ENCODE measurements around the gene GALNT12. TPM values are rescaled to one million over a fixed set of nuclear protein-coding genes. Genes with fewer than 3 reads are reported as not detected.

The GALNT12 gene
- total RNA-seq, 1 donor from 2014 or later, result 12.9 TPM

DNA sequence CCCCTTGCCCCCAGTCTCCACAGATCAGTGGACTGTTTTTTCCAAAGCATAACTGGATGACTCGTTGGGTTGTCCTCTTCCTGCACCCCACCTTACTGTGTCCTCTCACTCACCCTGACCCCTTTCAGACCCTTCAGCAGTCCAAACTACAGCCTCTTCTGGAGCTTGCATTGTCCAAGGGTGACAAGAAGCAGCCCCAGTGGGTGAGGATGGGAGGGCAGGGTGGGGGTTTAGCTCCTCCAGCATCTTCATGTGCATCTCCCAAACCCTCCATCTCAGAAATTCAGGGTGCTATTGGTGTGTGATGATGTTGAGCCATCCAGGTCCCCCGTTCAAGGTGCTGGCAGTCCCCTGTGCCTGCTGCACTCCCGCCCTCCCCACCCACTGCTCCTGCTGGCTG is 73.9 kb downstream of the GALNT12 start:
- no peaks in the 10 kb centered on the region for H3K9me3 Mint-ChIP-seq (ENCODE audit: low read depth)
- no peaks in the 10 kb centered on the region for H3K36me3 Mint-ChIP-seq (ENCODE audit: insufficient read depth)
- H3K27ac Mint-ChIP-seq, result no peak overlapping the region
- no peak for DNase-seq (ENCODE audit: low spot score, unreplicated experiment)
- no peaks in the 10 kb centered on the region for H3K4me1 Mint-ChIP-seq (ENCODE audit: low read depth)
- no peak overlapping the region for H3K4me3 Mint-ChIP-seq (ENCODE audit: low read depth)
- no peak for TF ChIP-seq CTCF (IDR thresholded peaks at IDR 0.05; ENCODE audit: unreplicated experiment)
- H3K27me3 Mint-ChIP-seq, result peaks cover 16% of the 10 kb centered on the region

GRCh38 chr9:98881836-98882568 is 74.5 kb downstream of the GALNT12 start:
- Mint-ChIP-seq H3K9me3 (ENCODE audit: low read depth) (no peaks in the 10 kb centered on the region), H3K36me3 (ENCODE audit: insufficient read depth) (no peaks in the 10 kb centered on the region), H3K4me3 (ENCODE audit: low read depth) (no peak overlapping the region), H3K27ac (no peak overlapping the region), H3K4me1 (ENCODE audit: low read depth) (no peaks in the 10 kb centered on the region), H3K27me3 (peaks cover 16% of the 10 kb centered on the region)
- TF ChIP-seq CTCF (IDR thresholded peaks at IDR 0.05; ENCODE audit: unreplicated experiment), result no peak
- DNase-seq (ENCODE audit: low spot score, unreplicated experiment), result no peak

- Mint-ChIP-seq H3K9me3 (ENCODE audit: low read depth) (no peaks in the 10 kb centered on the region), H3K4me3 (ENCODE audit: low read depth) (no peak overlapping the region), H3K4me1 (ENCODE audit: low read depth) (no peaks in the 10 kb centered on the region), H3K36me3 (ENCODE audit: insufficient read depth) (no peaks in the 10 kb centered on the region), H3K27me3 (peaks cover 11% of the 10 kb centered on the region), H3K27ac (no peak overlapping the region)
- DNase-seq (ENCODE audit: low spot score, unreplicated experiment), result no peak
- TF ChIP-seq CTCF (IDR thresholded peaks at IDR 0.05; ENCODE audit: unreplicated experiment), result no peak
Measured at GRCh38 chr9:98882569-98882923, 75.1 kb downstream of the GALNT12 start.

GRCh38 chr9:98883276-98883675 is 75.8 kb downstream of the GALNT12 start:
- no peaks in the 10 kb centered on the region for H3K9me3 Mint-ChIP-seq (ENCODE audit: low read depth)
- no peak for DNase-seq (ENCODE audit: low spot score, unreplicated experiment)
- H3K4me1 Mint-ChIP-seq (ENCODE audit: low read depth), result no peaks in the 10 kb centered on the region
- no peak overlapping the region for H3K27ac Mint-ChIP-seq
- H3K27me3 Mint-ChIP-seq, result peaks cover 8% of the 10 kb centered on the region
- no peak overlapping the region for H3K4me3 Mint-ChIP-seq (ENCODE audit: low read depth)
- H3K36me3 Mint-ChIP-seq (ENCODE audit: insufficient read depth), result no peaks in the 10 kb centered on the region
- no peak for TF ChIP-seq CTCF (IDR thresholded peaks at IDR 0.05; ENCODE audit: unreplicated experiment)

- H3K36me3 Mint-ChIP-seq (ENCODE audit: insufficient read depth), result no peaks in the 10 kb centered on the region
- no peaks in the 10 kb centered on the region for H3K4me1 Mint-ChIP-seq (ENCODE audit: low read depth)
- DNase-seq (ENCODE audit: low spot score, unreplicated experiment), result no peak
- TF ChIP-seq CTCF (IDR thresholded peaks at IDR 0.05; ENCODE audit: unreplicated experiment), result no peak
- H3K9me3 Mint-ChIP-seq (ENCODE audit: low read depth), result no peaks in the 10 kb centered on the region
- H3K4me3 Mint-ChIP-seq (ENCODE audit: low read depth), result no peak overlapping the region
- H3K27me3 Mint-ChIP-seq, result peaks cover 3% of the 10 kb centered on the region
- H3K27ac Mint-ChIP-seq, result no peak overlapping the region
Measured at GRCh38 chr9:98884849-98885248, 77.4 kb downstream of the GALNT12 start.

Data from progenitor cell of endocrine pancreas (in vitro differentiated cells).